HG03066 (cell line): ENCODE data around the gene LINGO1.

ENCODE experiments used
- ATAC-seq: cut with Tn5 transposase; IDR thresholded peaks from one replicate; pipeline ENCODE4 v1.9.1; 2021; ENCODE audit warnings: low read depth; ENCODE audit not compliant: unreplicated experiment

LINGO1 gene

DNA sequence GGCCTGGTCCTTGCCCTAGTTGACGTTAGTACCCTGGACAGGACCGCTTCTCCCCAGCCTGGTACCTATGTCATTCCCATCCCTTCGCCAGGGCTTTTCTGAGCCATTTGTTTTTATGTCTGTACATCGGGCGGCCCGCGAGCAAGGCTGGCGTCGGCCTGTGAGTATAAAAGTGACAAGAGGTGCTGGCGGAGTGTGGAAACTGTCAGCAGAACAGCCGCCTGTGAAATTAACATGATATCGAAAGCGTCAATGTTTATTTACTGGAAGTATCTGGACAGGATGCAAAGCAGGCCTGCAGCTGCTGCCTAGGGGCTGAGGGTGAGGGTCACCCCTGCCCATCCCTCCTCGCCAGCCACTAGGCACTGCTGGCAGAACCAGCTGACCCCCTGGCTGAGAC is 33.4 kb downstream of the LINGO1 start:
- no peak for ATAC-seq

DNA sequence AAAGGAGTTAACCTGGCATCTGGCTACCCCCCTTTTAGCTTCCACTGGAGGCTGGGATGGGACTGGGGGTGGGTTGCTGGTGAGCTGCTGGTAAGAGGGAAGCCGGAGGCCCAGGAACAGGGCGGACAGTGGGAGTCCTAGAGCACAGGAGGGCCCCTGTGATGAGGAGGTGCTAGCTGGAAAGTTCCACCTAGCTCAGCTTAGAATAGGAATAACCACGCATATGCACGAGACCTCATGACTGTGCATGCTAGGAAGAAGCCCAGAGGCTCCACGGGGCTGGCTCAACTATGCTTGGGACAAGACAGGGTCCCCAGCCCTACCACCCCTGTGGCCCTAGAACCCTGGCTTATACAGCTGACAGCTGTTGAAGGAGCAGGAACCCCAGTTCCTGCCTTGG is 34.1 kb downstream of the LINGO1 start:
- no peak for ATAC-seq

DNA sequence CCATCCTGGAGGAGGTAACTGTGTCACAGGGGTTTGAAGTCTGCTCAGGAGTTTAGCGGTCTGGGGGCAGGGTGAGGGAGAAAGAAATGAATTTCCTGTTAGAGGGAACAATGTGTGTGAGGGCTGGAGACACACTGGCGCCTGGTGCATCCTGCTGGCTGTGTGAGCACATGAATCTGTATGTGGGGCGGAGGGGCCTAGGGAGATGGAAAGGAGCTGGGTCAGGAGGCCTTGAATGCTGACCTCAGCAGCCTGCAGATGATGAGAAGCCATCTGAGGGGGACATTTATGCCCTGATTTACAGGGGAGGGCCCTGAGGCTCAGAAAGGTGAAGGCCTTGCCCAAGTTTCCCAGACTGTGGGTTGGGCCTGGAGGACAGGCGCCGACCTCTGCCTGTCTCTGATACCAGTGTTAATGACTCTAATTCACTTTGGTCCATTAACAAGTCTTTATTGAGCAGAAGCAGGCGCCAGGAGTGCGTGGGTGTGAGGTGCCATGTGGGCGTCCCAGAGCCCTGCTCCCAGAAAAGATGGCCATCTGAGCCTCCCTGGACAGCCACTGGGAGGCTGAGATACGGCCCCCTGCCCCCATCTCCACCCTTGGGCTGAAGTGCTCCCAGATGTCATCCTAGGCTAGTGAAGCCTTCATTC is 34.8 kb downstream of the LINGO1 start:
- ATAC-seq = no peak

DNA sequence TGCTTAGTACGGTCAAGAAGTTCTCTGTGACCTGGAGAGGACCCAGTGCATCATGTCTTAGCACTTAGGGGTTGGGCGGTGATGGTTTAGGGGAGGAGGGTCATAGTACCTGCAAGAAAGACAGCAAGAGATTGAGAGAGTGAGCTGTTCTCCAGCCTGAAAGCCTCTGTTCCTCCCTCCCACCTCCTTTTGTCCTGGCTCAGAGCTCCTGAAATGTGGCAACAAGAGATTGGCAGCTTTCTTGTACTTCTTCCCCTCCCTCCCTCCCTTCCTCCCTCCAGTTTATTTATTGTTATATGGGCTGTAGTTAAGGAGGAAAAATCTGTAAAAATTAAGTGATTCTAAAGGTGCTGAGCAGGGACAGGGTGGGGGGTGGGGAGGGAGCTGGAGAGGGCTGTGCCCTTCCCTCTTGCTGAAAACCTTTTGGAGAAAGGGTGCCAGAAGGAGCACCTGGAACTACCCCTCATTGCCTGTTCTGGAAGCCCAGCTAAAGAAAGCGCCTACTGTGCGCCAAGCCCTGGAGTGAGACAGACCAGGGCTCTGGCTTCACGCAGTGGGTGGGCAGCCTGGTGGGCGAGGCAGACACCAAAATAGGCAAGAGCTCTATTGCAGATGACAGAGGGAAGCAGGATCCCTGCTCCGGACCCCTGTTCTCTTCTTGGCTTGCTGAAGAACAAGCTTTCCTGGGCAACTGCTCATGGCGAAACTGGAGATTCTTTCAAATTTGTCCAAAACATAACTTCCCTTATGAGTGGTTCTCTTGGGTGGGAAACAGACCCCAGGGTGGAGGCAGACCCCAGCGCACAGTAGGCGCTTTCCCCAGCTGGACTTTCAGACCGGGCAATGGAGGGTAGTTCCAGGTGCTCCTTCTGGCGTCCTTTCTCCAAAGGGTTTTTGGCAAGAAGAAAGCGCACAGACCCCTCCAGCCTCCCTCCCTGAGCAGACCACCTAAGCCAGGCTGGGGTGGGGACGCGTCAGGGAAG is 35.6 kb downstream of the LINGO1 start:
- ATAC-seq = no peak

DNA sequence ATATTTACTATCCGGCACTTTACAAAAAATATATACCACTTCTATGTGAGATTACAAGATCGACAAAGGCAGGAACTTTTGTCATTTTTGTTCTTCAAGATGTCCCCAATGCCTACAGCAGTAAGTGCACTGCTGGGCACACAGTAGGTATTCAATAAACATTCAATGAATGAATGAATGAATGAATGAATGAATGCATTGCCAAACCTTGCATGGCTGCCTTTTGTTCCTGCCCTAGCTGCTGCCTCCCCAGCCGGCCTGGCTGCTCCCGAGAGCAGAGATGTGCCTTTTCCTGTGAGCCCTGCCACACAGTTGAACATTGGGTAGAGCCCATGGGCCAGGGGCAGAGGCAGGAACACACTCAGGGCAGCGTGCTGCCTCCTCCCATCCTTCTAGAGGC is 37.5 kb downstream of the LINGO1 start:
- no peak for ATAC-seq

DNA sequence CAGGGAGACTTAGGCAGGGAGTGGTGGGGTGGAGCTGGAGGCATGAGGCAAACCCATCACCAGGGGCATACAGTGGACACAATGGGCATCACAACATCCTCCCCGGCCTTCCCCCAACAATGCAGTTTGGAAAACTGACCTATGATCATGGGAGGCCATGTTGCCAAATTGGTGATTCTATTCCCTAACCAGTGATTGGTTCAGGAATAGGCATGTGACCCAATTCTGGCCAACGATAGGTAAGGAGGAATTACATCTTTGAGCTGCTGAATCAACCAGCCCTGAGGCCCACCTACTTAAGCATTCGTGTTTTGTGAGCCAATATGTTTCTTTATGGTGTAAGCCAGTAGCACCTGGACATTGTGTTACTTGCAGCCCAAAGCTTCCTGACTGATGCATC is 40.0 kb downstream of the LINGO1 start:
- no peak for ATAC-seq

DNA sequence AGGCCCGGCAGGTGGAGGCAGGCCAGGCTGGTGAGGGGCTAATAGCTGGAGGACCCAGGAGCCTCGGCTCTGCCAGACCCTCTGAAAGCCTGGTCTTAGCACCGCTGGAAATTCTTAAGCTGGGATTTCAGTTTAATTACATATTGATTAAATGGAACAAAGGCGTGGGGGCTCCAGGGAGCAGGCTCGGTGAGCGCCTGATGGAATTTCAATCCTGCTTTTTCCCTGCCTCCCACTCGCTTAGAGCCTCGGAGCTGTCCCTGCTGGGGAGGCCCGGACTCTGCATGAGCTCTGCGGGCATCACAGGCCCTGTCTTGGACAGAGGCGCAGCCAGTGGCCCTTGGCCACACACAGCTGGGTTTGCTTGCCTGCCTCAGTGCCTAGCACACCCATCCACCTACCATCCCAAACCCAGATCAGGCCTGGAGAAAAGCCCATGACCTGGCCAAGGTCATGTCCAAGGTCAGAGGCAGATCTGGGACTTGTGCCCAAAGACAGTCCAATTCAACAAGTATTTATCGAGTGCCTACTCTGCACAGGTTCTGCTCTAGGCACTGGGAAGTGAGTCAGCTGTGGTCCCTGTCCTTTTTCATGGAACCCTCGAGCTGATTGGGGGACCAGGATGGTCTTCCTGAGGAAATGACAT is 40.6 kb downstream of the LINGO1 start:
- ATAC-seq = no peak

DNA sequence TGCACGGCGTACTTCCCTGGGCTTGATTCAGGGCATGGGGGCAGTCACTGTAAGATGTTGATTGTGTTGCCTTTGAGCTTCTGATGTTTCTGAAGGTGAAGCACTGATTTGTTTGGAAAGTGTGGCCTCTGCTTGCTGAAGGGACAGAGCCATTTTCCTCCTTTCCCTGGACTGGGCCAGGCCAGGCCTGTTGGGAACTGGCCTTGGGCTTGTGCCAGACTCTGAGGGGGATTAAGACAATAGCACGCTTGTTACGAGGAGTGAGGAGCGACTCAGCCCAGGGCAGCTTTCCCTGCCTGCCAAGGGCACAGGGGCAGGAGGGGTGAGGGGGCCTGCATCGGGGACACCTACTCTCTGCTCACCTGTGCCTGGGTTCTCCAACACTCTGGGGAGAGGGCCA is 42.9 kb downstream of the LINGO1 start:
- no peak for ATAC-seq

DNA sequence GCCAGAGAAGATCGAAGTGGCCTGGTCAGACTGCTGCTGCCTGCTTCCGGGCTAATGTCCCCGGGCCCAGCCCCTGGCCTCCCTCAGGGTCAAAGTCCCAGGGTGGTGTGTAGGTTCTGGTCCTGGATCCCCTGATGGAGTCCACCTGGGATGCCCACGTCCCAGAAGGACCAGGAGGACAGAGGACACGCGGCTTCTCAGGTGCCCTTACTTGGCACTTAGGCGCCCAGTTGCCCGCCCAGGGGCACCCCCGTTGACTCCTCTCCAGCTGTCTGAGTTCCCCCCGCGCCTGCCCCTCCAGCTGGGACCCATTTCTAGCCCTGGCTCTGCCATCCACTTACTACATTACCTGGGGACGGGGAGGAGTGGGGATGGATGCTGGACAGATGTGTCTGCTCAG is 44.6 kb downstream of the LINGO1 start:
- no peak for ATAC-seq

DNA sequence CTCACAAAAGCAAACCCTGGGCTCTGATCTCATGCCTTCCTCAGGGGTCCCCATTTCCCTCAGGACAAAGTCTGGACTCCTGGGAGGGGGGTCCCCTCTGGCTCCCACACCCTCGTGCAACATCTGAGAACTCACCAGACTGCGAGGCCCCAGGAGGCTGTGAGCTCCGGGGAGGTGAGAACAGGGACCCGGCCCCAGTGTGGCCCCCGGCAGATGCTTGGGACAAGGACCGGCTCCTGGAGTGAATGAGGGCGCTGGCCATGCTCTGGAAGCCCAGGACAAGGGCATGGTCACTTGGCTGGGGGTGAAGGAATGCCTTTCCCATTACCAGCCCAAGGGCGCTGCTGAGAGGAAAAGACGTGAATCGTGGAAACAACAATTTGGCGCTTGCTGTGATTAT is 48.0 kb downstream of the LINGO1 start:
- ATAC-seq = no peak

DNA sequence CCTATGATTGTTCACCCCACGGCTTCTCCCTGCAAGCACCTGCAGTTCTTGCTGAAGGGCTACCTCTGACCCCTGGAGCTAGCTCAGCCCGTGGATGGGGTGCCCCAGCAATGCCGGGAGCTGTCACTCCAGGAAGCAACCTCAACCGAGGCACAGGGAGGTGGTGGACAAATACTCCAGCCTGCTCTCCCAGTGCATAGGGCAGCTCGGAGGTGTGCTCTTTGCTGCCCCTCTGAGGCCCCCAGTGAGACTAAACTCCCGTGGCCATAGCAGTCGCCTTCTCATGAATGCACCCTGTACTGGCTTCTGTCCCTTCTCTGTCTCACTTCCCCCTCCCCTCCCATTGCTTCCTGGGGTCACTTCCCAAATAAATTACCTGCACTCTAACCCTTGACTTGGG is 48.5 kb downstream of the LINGO1 start:
- no peak for ATAC-seq

DNA sequence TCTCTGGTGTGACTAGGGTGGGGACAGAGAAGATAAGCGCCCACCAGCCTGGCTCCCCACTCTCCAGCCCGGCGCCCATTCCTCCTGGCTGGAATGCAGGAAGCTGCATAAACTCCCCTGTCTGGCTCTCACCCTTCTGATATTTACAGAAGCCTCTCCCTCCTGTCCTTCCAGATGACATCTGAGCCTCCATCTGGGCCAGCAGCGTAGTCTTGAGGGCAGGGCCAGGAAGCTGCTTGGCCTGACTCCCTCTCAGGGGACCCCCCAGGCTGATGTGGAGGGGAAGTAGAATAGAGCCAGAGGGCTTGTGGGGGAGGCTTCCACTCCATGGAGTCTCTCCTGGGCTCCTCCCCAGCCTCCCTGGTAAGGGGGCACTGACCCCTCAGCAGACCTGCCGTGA is 49.9 kb downstream of the LINGO1 start:
- ATAC-seq = no peak

DNA sequence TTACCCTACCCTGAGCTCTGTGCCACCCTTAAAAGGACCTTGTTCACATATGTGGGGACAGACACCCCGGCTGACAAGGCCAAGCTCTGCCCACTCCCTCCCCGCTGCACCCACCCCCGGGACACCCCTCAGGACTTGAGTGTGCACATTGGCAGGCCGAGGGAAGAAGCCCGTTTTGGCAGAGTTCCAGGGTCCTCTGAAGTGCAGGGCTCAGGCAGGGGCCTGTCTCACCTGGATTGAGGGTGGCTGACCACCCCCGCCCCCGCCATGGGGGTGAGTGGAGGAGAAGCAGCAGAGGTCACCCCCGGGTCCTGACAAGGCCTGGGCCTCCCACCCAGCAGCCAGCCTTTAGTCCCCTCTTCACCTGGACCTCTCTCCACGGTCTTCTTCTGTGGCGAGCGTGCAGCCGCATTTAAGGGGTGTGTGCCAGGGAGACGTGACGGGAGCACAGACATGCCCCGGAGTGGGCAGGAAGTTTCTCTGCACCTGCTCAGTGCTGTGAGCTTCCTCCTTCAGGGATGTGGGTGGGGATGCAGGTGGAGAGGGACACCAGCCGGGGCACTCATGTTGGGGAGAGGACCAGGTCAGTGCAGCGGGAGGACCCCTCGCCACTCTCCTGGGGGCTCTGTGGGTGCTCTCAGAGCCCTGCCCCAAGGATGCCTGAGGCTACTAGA is 50.7 kb downstream of the LINGO1 start:
- ATAC-seq = no peak

DNA sequence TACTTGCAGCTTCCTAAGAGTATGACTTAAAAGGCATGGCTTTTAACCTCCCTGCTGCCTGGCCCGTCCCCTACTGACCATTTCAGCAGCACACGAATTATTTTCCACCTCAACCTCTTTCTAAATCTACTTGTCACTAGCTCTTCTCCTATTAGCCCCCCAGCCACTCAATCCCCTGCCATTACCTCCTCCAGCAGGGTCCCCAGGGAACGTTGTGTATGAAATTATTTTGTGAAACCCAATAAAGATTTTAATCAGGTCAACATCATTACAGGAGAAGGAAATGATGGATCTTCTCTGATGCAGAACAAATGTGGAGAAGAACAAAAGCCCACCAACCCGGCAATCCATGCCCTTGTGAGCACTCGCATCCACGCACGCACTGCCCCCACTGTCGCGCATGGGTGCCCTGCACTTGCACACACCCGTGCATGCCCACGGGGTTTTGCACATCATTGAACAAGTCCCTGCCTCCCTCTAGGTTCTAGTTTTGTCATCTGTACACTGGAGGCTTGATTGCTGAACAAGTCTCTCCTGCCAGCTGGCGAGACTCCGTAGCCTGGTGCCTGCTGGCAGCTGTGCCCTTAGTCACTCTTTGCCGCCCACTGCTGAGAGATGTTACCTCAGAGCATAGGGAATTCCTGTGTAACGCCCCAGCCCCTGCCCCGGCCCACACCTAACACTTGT is 51.6 kb downstream of the LINGO1 start:
- no peak for ATAC-seq

DNA sequence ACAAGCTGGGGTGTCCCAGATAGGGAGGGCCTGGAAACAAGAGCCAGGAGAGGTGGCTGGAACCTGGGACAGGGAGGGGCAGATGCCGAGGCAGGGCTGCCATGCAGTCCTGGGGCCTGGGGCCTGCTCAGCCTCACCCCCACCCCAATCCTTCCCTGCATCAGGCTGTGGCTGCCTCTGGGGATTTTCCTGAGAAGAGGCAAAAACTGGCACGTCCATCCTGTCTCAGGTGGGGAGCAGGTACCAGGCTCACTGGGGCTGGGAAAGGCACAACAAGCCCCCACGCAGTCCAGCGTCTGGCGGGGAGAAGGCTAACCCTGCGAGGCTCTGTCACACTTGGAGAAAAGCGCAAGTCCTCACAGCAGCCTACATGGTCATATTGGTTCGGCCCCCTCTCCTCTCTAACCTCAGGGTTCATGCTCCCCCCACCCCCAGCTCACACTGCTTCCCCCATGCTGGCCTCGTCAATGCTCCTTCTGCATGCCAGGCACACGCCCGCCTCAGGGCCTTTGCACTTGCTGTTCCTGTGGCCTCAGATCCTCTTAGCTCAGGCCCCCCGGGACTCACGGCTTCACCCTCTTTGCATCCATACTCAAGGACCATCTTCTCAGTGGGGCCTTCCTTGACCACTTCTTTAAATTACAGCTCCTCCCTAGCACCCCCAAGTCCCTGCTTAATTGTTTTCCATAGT is 53.1 kb downstream of the LINGO1 start:
- no peak for ATAC-seq

DNA sequence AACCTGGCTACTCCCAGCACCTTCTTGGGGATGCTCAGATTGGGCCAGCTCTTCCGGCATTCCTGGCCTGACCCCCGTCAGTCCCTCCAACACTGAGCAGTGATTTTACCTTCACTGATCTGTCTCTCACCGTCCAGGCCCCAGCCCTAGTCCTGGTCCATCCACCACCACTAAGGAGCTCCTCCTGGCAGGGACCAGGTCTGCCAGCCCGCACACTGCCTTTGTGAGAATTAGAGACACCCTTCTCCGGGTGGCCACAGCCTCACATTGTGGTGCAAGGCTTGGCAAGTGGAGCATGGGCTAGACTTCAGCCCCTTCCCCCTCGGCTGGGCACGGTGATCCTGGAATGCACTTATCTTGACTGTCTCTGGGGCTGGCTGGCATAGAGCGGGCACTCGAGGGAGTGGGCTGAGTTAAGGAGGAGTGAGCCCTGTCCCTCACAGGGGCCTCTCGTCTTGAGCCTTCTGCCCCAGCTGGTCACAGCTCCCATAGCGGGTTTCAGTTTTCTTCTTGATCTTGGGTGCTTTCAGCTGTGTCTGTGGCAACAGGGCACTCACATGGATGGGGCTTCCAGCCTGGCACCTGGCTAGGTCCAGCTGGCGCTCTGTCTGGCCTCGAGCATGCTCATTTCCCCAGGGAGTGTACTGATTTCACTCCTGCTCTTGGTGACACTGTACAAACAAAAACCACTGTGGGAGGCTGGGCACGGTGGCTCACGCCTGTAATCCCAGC is 53.9 kb downstream of the LINGO1 start:
- ATAC-seq = no peak

DNA sequence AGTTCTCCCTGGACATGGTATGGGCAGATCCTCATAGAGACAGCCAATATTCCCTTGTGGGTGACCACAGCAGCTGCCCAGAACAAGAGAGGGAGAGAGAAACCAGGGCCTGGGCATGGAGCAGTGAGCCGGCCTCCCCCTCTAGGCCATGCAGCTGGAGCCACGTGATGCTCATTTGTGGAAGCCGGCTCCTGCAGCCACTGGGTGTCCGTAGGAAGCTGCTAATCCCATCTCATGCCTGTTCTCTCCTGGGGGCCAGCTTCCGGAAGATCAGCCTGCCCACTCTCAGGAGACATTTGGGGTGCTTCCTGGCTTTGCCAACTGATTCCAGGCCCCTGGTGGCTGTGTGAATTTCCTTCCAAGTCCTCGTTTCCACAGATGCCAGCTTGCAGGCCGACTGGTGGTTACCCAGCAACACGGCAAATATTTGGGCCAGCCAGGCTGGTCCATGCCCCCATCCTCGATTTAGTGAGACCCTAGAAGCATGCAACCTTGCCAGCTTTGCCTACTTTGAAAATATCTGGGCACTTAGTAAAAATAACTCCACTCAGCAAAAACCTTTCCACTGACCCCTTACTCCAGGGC is 55.3 kb downstream of the LINGO1 start:
- no peak for ATAC-seq

DNA sequence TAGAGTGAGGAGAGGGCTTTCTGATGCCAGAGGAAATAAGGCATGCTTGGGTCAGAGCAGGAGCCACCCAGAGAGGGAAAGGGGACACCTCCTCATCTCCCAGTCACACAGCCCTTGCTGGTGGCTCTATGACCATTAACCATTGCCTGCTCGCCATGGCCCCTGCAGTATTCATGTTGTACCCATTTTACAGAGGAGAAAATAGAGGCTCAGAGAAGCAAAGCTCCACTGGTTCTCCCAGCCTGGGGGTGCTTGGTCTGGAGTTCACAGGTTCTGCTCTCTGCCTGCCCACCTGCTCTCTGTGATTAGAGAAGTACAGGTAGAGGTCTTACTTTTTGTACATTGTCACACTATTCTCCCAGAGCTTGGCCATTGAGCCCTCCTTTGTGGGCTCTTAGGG is 56.2 kb downstream of the LINGO1 start:
- no peak for ATAC-seq
